Stimulated activated CD4-positive, alpha-beta T cell treated with anti-CD3 and anti-CD28 coated beads, Interleukin-2, amount 100 ng/mL, for 48 hours (primary cell): ENCODE data around the gene CDK10.
A peak's percentile ranks its signal among the peaks of the same experiment; 100 is the strongest.
"Not testable (repeated sequence)": the region's sequence is repeated elsewhere in the genome, so short reads cannot be mapped to it uniquely, and the experiment has no call there.

Experiments
- DNase-seq, 2 donors: peaks; one replicate each; pipeline ENCODE4 v3.0.0-alpha.2; 2020

CDK10 gene, protein sequence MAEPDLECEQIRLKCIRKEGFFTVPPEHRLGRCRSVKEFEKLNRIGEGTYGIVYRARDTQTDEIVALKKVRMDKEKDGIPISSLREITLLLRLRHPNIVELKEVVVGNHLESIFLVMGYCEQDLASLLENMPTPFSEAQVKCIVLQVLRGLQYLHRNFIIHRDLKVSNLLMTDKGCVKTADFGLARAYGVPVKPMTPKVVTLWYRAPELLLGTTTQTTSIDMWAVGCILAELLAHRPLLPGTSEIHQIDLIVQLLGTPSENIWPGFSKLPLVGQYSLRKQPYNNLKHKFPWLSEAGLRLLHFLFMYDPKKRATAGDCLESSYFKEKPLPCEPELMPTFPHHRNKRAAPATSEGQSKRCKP

GRCh38 chr16:89686520-89687091, at the start of gene CDK10:
TSS of gene CDK10 (plus strand) at chr16:89686689. CDS start at chr16:89686711, 22 bp downstream.
- peak; percentile 94 for DNase-seq

GRCh38 chr16:89637379-89637778, 49.1 kb upstream of the CDK10 start:
- no peak for DNase-seq

- no peak for DNase-seq
Measured at GRCh38 chr16:89638455-89638854, 48.0 kb upstream of the CDK10 start.

GRCh38 chr16:89639385-89639784, 47.1 kb upstream of the CDK10 start:
- DNase-seq, result no peak

GRCh38 chr16:89641458-89642119, 44.9 kb upstream of the CDK10 start:
- no peak for DNase-seq

DNA sequence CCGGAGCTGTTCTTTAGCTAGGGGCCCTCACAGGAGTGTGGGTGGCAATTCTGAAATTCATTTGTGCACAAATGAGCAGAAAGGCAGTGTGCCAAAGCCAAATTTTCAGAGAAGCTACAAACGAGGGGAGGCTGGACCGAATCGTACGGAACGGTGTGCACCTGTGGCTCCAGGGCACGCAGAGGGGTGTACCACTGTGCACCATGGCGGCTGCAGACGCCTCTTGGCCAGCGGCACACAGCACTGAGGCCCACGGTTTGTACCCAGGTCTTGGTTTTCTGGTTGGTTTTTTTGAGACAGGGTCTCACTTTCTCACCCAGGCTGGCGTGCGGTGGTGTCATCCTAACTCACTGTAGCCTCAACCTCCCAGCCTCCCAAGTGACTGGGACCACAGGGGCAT, 43.9 kb upstream of the CDK10 start:
- DNase-seq, result no peak

GRCh38 chr16:89643769-89644300, 42.7 kb upstream of the CDK10 start:
- no peak for DNase-seq

DNA sequence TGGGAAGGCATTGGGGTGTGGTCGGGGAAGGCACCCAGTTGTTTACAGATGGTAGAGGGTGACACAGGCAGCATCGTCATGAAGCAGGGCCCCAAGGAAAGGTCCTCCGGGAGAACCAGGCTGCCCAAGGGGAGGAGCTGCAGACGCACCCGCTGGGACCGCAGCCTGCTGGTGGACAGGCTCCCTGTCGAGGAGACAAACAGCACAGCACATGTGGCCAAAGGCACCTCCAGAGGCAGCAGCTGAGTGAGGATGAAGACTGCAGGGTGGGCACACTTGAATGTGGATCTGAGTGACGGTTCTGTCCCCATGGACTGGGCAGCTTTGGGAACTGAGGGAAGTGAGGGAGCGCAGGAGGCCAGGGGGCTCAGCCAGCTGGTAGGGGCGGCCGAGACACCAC, 41.4 kb upstream of the CDK10 start:
- no peak for DNase-seq

- DNase-seq, result no peak
Measured at GRCh38 chr16:89646270-89646669, 40.2 kb upstream of the CDK10 start.

DNA sequence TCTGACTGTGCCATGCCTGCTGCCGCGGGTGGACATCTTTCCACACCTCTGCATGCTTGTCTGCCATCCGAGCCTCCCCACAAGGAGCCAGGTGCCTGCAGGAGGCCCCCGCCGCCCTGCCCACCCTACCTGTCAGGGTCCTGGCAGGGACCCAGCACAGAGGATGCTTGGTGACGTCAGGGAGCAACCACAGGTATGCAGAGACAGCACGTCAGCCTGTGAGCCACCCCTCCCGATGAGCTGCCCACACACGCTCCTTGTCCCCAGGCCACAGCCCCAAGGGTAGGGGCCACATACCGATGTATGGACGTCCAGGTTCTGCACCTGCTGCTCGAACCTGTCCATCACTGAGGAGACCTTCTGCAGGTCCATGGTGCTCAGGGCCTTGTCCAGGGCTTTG, 39.6 kb upstream of the CDK10 start:
- DNase-seq, result no peak

DNA sequence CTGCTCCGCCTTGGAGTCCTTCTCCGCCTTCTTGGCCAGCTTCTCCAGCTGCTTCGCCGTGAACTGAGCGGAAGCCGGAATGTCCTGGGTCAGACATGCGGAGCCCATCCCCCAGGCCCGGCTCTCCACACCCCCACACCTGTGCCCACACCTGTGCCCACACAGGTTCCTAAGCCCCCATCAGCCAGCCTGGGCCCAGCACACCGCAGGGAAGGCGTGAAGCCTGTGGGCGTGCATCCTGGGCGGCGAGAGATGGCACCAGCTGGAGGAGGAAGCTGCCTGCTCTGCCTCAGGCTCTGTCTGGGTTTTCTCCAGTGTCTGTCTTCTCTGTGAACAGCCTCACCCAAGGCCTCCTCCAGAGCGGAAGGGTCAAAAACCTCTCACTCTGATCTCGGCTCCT, 34.9 kb upstream of the CDK10 start:
- no peak for DNase-seq

GRCh38 chr16:89653656-89654295, 32.7 kb upstream of the CDK10 start:
- DNase-seq, result no peak

DNA sequence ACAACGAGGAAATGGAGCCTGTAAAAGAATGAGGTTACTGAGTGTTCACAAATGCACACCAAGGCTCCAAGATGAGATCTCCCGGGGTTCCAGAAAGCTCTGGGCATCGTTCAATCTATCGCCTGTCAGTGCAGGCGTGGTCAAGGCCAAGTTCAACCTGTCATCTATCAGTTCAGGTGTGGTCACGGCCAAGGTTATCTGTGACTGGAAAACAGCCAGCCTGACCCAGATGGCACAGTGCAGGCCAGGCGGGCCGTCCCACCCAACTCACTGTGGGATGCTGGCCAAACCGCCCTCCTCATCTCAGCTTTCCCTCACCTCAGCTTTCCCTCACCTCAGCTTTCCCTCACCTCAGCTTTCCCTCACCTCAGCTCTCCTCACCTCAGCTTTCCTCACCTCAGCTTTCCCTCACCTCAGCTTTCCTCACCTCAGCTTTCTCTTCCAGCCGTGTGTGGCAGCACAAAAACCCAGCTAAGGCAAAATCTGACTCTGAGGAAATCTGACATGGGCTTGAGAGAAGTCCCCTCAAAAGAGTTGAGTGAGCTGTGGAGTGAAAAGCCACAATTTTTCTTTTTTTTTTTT, 31.3 kb upstream of the CDK10 start:
- DNase-seq, result no peak

GRCh38 chr16:89656435-89657121, 29.9 kb upstream of the CDK10 start:
- no peak for DNase-seq

DNA sequence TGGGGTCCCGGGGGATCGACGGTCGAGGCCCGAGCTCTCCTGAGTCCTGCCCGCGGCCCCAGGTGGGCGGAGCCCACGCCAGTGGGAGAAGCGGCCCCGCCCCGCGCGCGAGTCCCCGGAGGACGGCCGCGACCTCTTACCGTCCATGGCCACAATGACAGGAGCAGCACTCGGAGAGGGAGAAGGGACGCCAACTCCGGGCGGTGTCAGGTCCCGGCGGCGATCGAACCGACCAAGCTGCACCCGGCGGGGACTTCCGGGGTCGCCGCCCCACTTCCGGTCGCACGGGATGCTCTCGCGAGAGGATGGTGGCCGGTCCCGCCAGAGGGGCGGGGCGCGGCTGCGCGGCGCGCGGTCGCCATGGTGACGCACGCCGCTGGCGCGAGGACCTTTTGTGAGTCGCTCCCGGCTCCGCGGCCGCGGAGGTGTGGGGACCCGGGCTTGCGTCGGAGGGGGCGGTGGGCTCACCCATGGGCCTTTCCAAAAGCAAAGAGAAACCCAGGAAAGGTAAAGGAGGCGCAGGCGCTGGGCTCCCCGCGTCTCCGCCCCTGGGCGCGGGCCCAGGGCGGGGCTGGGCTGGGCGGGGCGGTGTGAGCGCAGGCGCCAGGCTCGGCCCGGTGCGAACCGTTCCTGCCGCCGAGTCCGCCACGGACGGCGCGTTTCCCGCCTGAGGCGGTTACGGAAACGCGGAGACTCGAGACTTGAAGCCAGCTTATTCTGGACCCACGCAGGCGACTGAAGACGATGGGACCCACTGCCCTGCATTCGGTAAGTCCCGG, 28.9 kb upstream of the CDK10 start, which contains the start of the genes CHMP1A and SPATA33:
Gene CHMP1A (minus strand): TSS at position 267 of the 779 bp plus-strand sequence. CDS start 120 bp downstream, at position 147.
Gene SPATA33 (plus strand): TSS at position 395 of the 779 bp plus-strand sequence. CDS start 76 bp downstream, at position 471.
- DNase-seq, result peak; percentile 92 to 95

DNA sequence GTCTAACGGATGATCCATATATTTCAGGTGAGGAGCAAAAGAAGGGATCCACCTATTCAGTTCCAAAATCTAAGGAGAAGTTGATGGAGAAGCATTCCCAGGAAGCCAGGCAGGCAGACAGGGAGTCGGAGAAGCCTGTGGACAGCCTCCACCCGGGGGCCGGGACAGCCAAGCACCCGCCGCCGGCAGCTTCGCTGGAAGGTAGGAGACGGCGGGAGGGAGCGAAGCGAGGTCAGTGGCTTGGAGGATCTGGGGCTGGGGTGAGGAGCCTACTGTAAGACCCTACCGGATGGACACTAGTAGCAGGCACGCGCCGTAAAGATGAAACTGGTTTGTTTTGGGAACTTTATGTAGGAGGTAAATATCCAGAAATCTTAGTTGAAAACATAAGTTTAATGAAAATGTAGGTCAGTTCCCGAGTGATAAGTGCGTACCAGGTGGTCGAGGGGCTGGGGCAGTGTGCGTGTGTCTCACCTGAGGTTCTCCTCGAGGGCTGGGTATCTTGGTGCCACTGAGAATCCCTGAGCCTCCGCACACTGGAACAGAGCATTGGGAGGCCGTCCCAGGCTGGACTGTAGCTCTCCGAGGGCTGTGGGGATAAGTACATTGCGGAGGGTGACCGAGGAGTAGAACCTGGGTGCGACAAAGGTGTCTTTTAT, 28.1 kb upstream of the CDK10 start:
- no peak for DNase-seq

- DNase-seq, result no peak
Measured at GRCh38 chr16:89660146-89660545, 26.3 kb upstream of the CDK10 start.

DNA sequence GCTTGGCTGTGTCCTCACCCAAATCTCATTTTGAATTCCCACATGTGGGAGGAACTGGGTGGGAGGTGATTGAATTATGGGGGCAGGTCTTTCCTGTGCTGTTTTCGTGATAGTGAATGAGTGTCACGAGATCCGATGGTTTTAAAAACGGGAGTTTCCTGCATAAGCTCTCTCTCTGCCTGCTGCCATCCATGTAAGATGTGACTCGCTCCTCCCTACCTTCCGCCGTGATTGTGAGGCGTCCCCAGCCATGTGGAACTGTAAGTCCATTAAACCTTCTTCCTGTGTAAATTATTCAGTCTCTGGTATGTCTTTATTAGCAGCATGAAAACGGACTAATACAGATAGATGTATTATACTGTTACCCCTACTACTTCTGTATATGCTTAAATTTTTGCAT, 25.3 kb upstream of the CDK10 start:
- DNase-seq, result no peak

- not testable (repeated sequence) for DNase-seq
Measured at GRCh38 chr16:89664238-89664637, 22.3 kb upstream of the CDK10 start.

GRCh38 chr16:89667000-89667399, 19.5 kb upstream of the CDK10 start:
- DNase-seq, result not testable (repeated sequence)

GRCh38 chr16:89667633-89668032, 18.9 kb upstream of the CDK10 start:
- no peak for DNase-seq
